H1 (cell line): ENCODE results near the gene POLR2F. TPM values are rescaled to one million over a fixed set of nuclear protein-coding genes. Genes with fewer than 3 reads are reported as not detected.
A peak's percentile ranks its signal among the peaks of the same experiment; 100 is the strongest.

Experiments used
- ATF3 ChIP-seq: IDR thresholded peaks from 2 replicates; pipeline ENCODE4 v1.6.1; 2011; ENCODE audit warnings: low read depth, mild to moderate bottlenecking, low read length; ENCODE audit not compliant: insufficient read depth
- E2F6 ChIP-seq: IDR thresholded peaks from 2 replicates; pipeline ENCODE4 v1.6.1; 2012; ENCODE audit warnings: inconsistent platforms
- EP300 ChIP-seq, 2 experiments: IDR thresholded peaks; 1 replicate in 1 of 2; 2 replicates in 1 of 2; pipeline ENCODE4 v1.6.1; 2011 to 2012; ENCODE audit warnings: low read depth in 2 of 2, low read length in 2 of 2, mild to moderate bottlenecking in 2 of 2, borderline replicate concordance in 1 of 2, inconsistent platforms in 1 of 2, moderate library complexity in 1 of 2
- GABPA ChIP-seq: IDR thresholded peaks from 2 replicates; pipeline ENCODE4 v1.6.1; 2011; ENCODE audit warnings: mild to moderate bottlenecking, low read length, moderate library complexity, borderline replicate concordance; ENCODE audit not compliant: insufficient read depth
- HDAC2 ChIP-seq, 2 experiments: fragments of 300-600 bp in 1 of 2; sonication (generic) in 1 of 2; IDR thresholded peaks; 2 replicates each; pipeline ENCODE4 v1.6.1; 2011 to 2012; ENCODE audit warnings: low read depth in 2 of 2, low read length in 2 of 2, mild to moderate bottlenecking in 2 of 2, moderate library complexity in 2 of 2, borderline replicate concordance in 1 of 2, inconsistent platforms in 1 of 2
- KDM4A ChIP-seq: IDR thresholded peaks from one replicate; pipeline ENCODE4 v1.7.1; 2012; ENCODE audit warnings: low read depth, mild to moderate bottlenecking, moderate library complexity, low read length, inconsistent platforms; ENCODE audit not compliant: severe bottlenecking
- NANOG ChIP-seq: IDR thresholded peaks from 2 replicates; pipeline ENCODE4 v1.6.1; 2011; ENCODE audit warnings: low read length, low read depth, mild to moderate bottlenecking, inconsistent platforms; ENCODE audit not compliant: insufficient read depth, poor library complexity, severe bottlenecking
- POLR2A ChIP-seq, 2 experiments: IDR thresholded peaks; 1 replicate in 1 of 2; 2 replicates in 1 of 2; pipeline ENCODE4 v1.6.1; 2011; ENCODE audit warnings: low read depth in 2 of 2, low read length in 2 of 2, mild to moderate bottlenecking in 2 of 2; ENCODE audit errors: control extremely low read depth in 1 of 2
- POLR2AphosphoS5 ChIP-seq: IDR thresholded peaks from 2 replicates; pipeline ENCODE4 v1.6.1; 2011; ENCODE audit warnings: low read depth, low read length
- RAD21 ChIP-seq, 2 experiments: IDR thresholded peaks in 1 of 2; conservative IDR thresholded peaks in 1 of 2; 2 replicates each; pipeline ENCODE4 v1.6.1; 2011; ENCODE audit warnings: low read depth in 2 of 2, low read length in 2 of 2, improper control_type of control experiment in 1 of 2, inconsistent platforms in 1 of 2, mild to moderate bottlenecking in 1 of 2, moderate library complexity in 1 of 2
- RBBP5 ChIP-seq: IDR thresholded peaks from 2 replicates; pipeline ENCODE4 v1.7.1; 2012; ENCODE audit warnings: low read depth, mild to moderate bottlenecking, inconsistent platforms, low read length, moderate library complexity, borderline replicate concordance
- RNF2 ChIP-seq: fragments of 200-900, 300-1000 bp; sonication (generic); IDR thresholded peaks from 2 replicates; pipeline ENCODE4 v1.7.1; 2016; ENCODE audit warnings: borderline replicate concordance, low read depth, mild to moderate bottlenecking, antibody characterized with exemption, low read length; ENCODE audit not compliant: poor library complexity, severe bottlenecking; ENCODE audit errors: missing control alignments
- SIX5 ChIP-seq: IDR thresholded peaks from 2 replicates; pipeline ENCODE4 v1.6.1; 2011; ENCODE audit warnings: mild to moderate bottlenecking, low read depth, low read length
- SP2 ChIP-seq: IDR thresholded peaks from 2 replicates; pipeline ENCODE4 v1.6.1; 2012; ENCODE audit warnings: mild to moderate bottlenecking, low read length, inconsistent platforms
- TAF1 ChIP-seq: IDR thresholded peaks from 2 replicates; pipeline ENCODE4 v1.6.1; 2011; ENCODE audit warnings: mild to moderate bottlenecking, low read depth, low read length
- TAF7 ChIP-seq: optimal IDR thresholded peaks from 2 replicates; pipeline ENCODE3; 2011; ENCODE audit warnings: low read depth, mild to moderate bottlenecking, inconsistent platforms, low read length, moderate library complexity, borderline replicate concordance
- TCF12 ChIP-seq: IDR thresholded peaks from 2 replicates; pipeline ENCODE4 v1.6.1; 2011; ENCODE audit warnings: low read depth, mild to moderate bottlenecking, low read length
- ZNF274 ChIP-seq: IDR thresholded peaks from 2 replicates; pipeline ENCODE4 v1.7.0; 2012; ENCODE audit warnings: low read length, borderline replicate concordance; ENCODE audit errors: extremely low read depth
- polyA plus RNA-seq, 7 experiments: library from polyadenylated mRNA; depleted of rRNA in 3 of 7; stranded (reverse) in 5 of 7; unstranded in 2 of 7; fragments of >200 nt in 5 of 7; fragments of 200-250 nt in 2 of 7; gene quantifications; 1 replicate in 5 of 7; 2 replicates in 1 of 7; 4 replicates in 1 of 7; pipeline versions ENCODE4 v1.2.1 to v1.2.3, GENCODE V29; 2011 to 2013; ENCODE audit warnings: missing spikeins in 2 of 7, mixed read lengths in 2 of 7
- total RNA-seq: library from RNA; stranded (reverse); fragmentation: NEBNext Ultra II Directional; extraction: Animal tissue kit (Norgen Biotek cat#: 25700); gene quantifications from 2 replicates; pipeline ENCODE4 v1.2.1, GENCODE V29; 2021
- TF ChIP-seq, protein P1 (sequence below): IDR thresholded peaks from 2 replicates; pipeline ENCODE4 v1.6.1; 2012; ENCODE audit warnings: inconsistent platforms

POLR2F gene
- total and polyA plus RNA-seq, 2 of the 8 experiments (the other 6 are each of a cell fraction or from before 2014, with no cell fraction given), result 150 to 176 TPM

- TF ChIP-seq POLR2A (IDR thresholded peaks at IDR 0.05; ENCODE audit: control extremely low read depth in 1 of 2, low read depth in 2 of 2, low read length in 2 of 2) (0 out of 3 replicates have a peak, but pooled peaks of 1 of the 2 experiments have one; percentile 23), ATF3 (no peak), TAF1 (peak; percentile 44), NANOG (no peak), TCF12 (no peak), KDM4A (no peak), SIX5 (no peak), E2F6 (peak; percentile 86), HDAC2 (IDR thresholded peaks at IDR 0.05; ENCODE audit: borderline replicate concordance in 1 of 2, low read depth in 2 of 2, low read length in 2 of 2) (no peak), RBBP5 (peak; percentile 30; the same call in 1 of the 2 replicates), RNF2 (no peak), SP2 (no peak), POLR2AphosphoS5 (no peak), EP300 (IDR thresholded peaks at IDR 0.05; ENCODE audit: borderline replicate concordance in 1 of 2, low read depth in 2 of 2, low read length in 2 of 2) (no peak), ZNF274 (no peak), TAF7 (peak; percentile 25), GABPA (no peak), RAD21 (IDR thresholded peaks at IDR 0.05 in 1 of 2, conservative IDR thresholded peaks at IDR 0.05 in 1 of 2; ENCODE audit: low read depth in 2 of 2, low read length in 2 of 2) (peak in 1 of 2 experiments; percentile 37; a peak in 2 of 4 replicates)
- TF ChIP-seq, protein P1, sequence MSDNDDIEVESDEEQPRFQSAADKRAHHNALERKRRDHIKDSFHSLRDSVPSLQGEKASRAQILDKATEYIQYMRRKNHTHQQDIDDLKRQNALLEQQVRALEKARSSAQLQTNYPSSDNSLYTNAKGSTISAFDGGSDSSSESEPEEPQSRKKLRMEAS, result peak; percentile 17
- TF ChIP-seq, all 59 proteins: peak for 8
Measured at GRCh38 chr22:37905534-37906363, 47.8 kb upstream of the POLR2F start, which contains the start of gene MICALL1 (continued).
